ENCODE measurements around the gene MID1.

MID1 gene

DNA sequence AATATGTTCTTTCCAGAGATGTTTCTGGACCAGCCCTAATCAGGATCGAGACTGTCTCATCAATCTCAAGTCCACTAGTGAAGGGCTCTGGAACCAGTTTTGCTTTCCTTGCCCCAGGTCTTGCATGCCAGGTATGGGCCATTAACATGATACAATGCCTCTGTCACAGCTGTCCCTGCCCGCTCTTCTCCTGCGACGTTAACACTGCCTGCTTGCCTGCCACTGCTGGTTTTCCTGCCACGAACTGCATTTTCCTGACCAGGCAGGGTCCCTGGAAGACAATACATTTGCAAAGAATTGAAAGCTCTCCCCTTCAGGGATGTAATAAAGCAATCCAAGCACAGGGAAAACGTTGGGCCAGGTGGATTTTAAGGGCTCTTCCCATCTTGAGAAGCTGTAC lies 200.3 kb downstream of the MID1 start:
- DNase-seq: no peak

DNA sequence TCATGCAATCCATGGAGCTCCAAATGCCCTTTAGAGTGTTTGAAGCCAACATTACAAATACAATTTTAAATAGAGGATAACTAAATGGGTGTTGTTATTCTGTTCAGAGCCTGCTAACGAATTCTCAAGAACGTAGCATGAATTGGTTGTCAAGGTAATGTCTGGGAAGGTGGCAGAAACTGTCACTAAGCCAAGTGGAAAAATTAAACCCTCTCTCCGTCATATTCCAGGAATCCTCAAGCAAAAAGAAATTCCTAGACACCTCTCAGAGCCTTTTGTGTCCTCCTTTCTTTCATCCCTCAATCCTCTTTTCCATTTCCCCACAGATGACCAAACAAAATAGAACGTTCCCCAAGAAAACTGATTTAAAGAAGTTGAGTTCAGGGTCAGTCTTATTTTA lies 204.0 kb downstream of the MID1 start:
- no peak for DNase-seq

DNA sequence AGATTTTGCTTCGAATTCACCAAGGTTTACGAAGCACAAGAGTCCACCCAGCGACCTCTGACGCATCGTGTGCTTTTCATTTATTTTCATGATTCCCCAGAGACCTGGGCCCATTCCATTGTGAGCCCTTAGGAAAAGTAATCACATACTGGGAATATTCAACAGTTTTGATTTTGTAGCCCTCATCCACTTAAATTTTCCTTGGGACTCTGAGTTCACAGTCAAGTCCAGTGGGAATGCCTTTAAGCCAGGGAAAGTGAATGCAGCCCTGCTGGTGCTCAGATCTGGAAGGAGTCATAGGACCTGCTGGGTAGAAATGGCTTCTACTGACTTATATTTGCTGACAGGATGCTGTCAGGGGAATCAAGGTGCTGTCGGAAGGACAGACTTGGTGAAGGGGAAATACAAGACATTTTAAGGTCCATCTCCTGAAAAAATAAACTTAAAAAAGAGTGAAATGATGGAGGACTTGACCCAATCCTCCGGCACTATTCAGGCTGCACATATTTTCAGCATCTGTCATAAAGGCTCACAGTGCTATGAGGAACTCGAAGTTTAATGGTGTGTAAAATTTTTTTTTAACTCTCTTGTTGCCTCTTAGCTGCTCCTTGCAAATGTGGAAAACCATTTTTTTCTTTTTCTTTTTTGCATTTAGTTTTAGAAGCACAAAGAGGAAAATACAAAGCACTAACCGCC lies 204.9 kb downstream of the MID1 start:
- DNase-seq: no peak

DNA sequence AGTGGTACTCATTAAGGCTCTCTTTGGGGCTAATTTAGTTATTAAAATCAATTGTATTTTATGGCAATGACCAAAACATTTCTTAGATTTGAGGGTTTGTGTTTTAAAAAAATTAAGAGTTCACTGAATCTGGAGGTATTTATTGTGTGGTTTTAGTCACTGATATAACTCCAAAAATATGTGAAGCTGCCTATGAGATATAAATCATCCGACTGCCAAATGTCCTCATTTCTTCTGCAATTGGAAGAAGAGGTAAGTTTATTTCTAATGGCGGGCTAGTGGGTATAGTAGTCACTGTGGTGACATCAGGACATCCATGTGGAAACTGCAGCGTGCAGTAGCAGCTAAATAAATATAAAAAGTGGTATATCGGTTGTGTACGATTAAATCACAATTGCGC lies 205.5 kb downstream of the MID1 start:
- no peak for DNase-seq

DNA sequence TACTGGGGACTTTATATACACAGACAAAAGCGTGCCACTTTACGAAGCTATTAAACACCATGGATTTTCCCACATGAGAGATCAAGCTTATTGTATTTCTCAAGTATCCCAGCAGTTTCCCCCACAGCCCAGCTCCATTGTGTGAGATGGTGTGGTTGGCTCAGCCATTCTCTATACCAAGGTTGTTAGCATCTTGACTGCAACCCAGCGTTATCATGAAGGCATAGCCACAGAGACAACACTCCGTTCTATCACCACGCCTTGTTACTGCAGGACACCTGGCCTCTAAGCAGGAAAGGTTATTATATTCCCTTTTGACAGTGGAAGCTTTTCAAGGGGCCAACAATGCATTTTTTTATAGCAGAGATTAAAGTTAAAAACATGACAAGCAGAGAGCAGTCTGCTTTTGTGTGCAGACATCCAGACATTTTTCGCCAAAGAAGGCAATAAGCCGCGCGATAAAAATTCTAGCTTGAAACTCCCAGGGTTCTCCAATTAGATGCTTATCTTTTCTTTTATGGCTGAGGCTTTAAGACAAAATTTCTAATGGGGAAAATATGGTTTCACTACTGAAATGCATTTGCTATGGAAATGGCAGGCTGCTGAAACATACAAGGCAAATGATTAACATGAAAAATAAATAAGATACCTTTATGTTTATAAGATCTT lies 206.1 kb downstream of the MID1 start:
- DNase-seq: no peak

DNA sequence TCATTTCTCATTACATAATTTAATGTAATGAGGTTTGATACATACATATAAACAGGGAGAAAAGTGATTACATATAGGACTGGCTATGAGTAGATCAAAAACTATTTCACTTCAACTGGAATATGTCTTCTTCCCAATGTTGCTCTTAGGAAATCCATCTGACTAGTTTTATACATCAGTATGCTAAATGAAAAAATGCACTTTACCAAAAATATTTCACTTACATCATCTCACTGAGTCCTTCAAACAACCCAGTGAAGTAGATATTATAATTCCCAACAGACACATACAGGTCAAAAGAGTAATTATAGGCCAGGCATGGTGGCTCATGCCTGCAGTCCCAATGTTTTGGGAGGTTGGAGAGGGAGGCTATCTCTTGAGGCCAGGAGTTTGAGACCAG lies 215.9 kb downstream of the MID1 start:
- no peak for DNase-seq

DNA sequence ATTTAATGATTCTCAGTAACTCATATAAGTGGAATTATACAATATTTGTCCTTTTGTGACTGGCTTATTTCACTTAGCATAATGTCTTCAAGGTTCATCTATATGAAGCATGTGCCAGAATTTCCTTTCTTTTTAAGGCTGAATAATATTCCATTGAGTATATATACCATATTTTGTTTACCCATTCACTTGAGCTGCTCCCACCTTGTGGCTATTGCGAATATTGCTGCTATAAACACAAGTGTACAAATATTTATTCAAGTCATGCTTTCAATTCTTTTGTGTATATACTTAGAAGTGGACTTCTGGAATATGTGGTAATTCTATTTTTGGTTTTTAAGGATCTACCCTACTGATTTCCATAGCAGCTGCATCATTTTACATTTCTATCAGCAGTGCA lies 219.1 kb downstream of the MID1 start:
- no peak for DNase-seq

DNA sequence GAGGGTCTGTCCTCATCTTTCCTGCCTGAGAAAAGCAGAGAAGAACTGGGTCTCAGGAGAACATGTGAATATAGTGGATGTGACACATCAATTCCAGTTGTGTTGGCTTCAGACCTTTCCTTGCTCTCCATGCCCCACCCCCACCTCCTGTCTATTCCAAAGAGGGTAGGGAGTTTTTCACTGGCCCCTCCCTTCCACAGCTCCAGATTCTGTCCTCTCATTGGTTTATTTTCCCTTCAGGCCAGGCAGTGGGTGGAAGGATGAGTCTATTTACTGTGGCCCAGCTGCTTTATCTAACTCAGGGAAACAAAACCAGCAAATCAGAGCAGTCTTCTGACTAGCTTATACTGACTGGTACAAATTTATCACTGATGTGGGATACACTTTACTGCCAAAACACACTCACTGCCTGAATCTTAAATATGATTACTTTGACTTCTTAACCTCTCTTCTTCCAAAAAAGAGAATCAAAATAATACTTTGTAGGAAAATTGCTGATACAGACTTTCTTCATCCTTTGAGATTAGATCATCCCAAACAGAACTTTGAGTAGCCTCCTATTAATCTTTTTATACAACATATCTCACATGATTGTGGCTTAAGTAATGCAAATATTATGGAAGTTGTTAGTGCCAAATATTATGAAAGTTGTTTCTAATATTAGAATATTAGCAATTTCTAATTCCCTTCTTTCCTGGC lies 221.2 kb downstream of the MID1 start:
- DNase-seq: no peak

DNA sequence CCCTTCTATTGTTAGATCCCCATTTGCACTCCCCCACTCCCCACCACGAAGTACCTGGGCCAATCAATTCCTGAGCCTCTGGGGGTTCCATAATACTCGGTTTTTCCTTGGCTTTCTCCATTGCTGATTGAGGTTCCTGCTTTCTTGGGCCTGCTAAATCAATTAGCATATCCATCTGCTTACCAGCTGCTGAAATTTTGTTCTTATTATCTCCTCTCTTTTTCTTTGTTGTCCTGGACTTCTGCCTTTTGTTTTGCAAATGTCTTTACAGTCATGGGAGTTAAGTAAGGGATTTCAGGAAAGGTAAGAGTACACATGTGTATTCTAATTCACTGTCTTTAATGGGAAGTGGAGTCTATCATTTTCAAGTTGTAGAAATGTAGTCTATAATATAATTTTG lies 222.2 kb downstream of the MID1 start:
- DNase-seq: no peak

DNA sequence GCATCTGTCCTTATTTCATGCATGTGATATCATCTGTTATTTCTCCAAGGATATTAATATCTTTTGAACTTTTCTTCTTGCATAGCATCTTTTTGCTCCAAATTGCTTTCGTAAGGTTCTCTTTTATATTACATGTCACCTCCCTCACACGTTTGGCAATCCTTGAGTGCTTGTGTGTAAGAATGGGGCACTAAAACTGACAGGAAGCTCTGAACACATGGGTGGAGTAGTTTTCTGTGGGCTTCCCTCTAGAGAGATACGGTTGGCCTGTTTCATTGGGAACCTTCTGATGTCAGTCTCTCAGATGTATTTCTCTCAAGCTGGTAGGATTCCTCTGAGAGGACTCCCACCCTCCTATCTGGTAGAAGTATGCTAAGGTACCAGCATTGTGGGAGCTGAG lies 223.0 kb downstream of the MID1 start:
- no peak for DNase-seq

DNA sequence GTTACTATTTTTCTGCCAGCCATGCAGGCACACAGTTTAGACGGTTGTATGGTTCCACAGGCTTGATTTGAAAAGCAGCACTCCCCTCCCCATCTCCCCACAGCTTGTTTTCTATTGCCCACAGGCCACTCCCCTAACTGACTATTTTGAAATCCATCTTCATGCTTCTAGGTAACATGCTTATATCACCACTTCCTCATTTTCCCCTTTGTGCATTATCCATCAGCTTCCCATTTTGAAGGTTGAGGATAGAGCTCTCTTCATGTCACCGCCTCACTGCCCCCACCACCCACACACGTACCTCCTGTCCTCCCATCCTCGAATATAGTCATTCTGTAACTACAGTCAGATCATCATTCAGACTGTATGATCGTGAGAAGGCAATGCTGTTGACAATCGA lies 224.7 kb downstream of the MID1 start:
- DNase-seq: peak; percentile 4
